Measurements from ENCODE around the gene KLHL14.

GRCh38 chr18:32684096-32684495, 88.7 kb downstream of the KLHL14 start:
- TF ChIP-seq EZH2phosphoT487 (IDR thresholded peaks at IDR 0.05; ENCODE audit: borderline replicate concordance) (no peak), EZH2 (IDR thresholded peaks at IDR 0.05) (no peak), FOSL1 (IDR thresholded peaks at IDR 0.05; ENCODE audit: low read depth) (no peak), ZBTB33 (IDR thresholded peaks at IDR 0.05; ENCODE audit: extremely low read depth, insufficient replicate concordance, low read length) (no peak)
